Endothelial cell of umbilical vein (primary cell): ENCODE results near the gene NTRK2. TPM values are rescaled to one million over a fixed set of nuclear protein-coding genes. Genes with fewer than 3 reads are reported as not detected.
A peak's percentile ranks its signal among the peaks of the same experiment; 100 is the strongest.

ENCODE experiments used
- BruUV-seq: library from RNA; stranded (reverse); fragments of 400-500 nt; replicated peaks from 2 replicates; lab custom pipeline; 2021; lab: Mats Ljungman, UMichigan
- CTCF ChIA-PET: fragments of 300-600, 350-600 bp; sonication (Branson Sonifier 250); formaldehyde crosslinking; loops from one replicate; lab custom pipeline; 2021; ENCODE audit warnings: antibody characterized with exemption, inconsistent platforms; lab: Charles Lee
- POLR2A ChIA-PET: fragments of 300-600, 350-600 bp; sonication (Branson Sonifier 250); formaldehyde crosslinking; loops from one replicate; lab custom pipeline; 2021; ENCODE audit warnings: antibody characterized with exemption, inconsistent platforms; lab: Charles Lee
- DNase-seq: peaks from one replicate; pipeline ENCODE4 v3.0.0-alpha.2; 2011; ENCODE audit warnings: low read depth, low spot score
- FAIRE-seq: peaks from 2 replicates; lab custom pipeline; 2011; peaks lifted over from hg19 to GRCh38; lab: Jason Lieb, UNC
- H2AFZ ChIP-seq: 2 replicates; pipeline ENCODE4 v1.6.0; 2012; ENCODE audit warnings: low read depth, low read length, control low read depth, inconsistent platforms
- H3K27ac ChIP-seq: 2 replicates; pipeline ENCODE4 v1.5.1; 2011; ENCODE audit warnings: low read depth, mild to moderate bottlenecking, control low read depth, low read length, moderate library complexity; ENCODE audit not compliant: insufficient read depth
- H3K27me3 ChIP-seq, 2 experiments: 2 replicates each; pipeline versions ENCODE4 v1.6.0 to v1.6.1; 2011; ENCODE audit warnings: low read length in 2 of 2, mixed read lengths in 1 of 2; ENCODE audit not compliant: control insufficient read depth in 2 of 2, insufficient read depth in 2 of 2
- H3K36me3 ChIP-seq, 2 experiments: 2 replicates in 1 of 2; 3 replicates in 1 of 2; pipeline ENCODE4 v1.5.1; 2011; ENCODE audit warnings: low read length in 2 of 2, mild to moderate bottlenecking in 1 of 2, moderate library complexity in 1 of 2; ENCODE audit not compliant: control insufficient read depth in 2 of 2, insufficient read depth in 2 of 2; ENCODE audit errors: extremely low read depth in 1 of 2
- H3K4me1 ChIP-seq: 3 replicates; pipeline ENCODE4 v1.5.1; 2011; ENCODE audit warnings: mild to moderate bottlenecking, low read length; ENCODE audit not compliant: control insufficient read depth, insufficient read depth; ENCODE audit errors: extremely low read depth
- H3K4me2 ChIP-seq: 2 replicates; pipeline ENCODE4 v1.6.1; 2011; ENCODE audit warnings: low read length, control low read depth, mixed read lengths; ENCODE audit not compliant: insufficient read depth
- H3K4me3 ChIP-seq, 3 experiments: fragments of 200-600 bp in 1 of 3; sonication (generic), shearing (Covaris generic) in 1 of 3; replicated peaks in 1 of 3; 2 replicates each; pipeline ENCODE4 v1.5.1; 2011 to 2016; ENCODE audit warnings: control low read depth in 3 of 3, low read length in 3 of 3, mild to moderate bottlenecking in 2 of 3, inconsistent platforms in 1 of 3, low read depth in 1 of 3, moderate library complexity in 1 of 3; ENCODE audit not compliant: insufficient read depth in 1 of 3
- H3K79me2 ChIP-seq: 2 replicates; pipeline ENCODE4 v1.6.0; 2012; ENCODE audit warnings: low read length, inconsistent platforms; ENCODE audit not compliant: control insufficient read depth, insufficient read depth
- H3K9ac ChIP-seq: replicated peaks from 2 replicates; pipeline ENCODE3; 2011; ENCODE audit warnings: low read length, control low read depth; ENCODE audit not compliant: insufficient read depth; ENCODE audit errors: extremely low read depth
- H3K9me1 ChIP-seq: replicated peaks from 3 replicates; pipeline ENCODE4 v1.6.0; 2011; ENCODE audit warnings: mild to moderate bottlenecking, low read length; ENCODE audit not compliant: control insufficient read depth, insufficient read depth; ENCODE audit errors: extremely low read depth
- H3K9me3 ChIP-seq: replicated peaks from 2 replicates; pipeline ENCODE4 v1.5.1; 2012; ENCODE audit warnings: low read length, inconsistent platforms; ENCODE audit not compliant: control insufficient read depth, insufficient read depth
- H4K20me1 ChIP-seq: replicated peaks from 2 replicates; pipeline ENCODE3; 2011; ENCODE audit warnings: mild to moderate bottlenecking, low read length; ENCODE audit not compliant: control insufficient read depth, insufficient read depth; ENCODE audit errors: extremely low read depth
- FOS ChIP-seq: IDR thresholded peaks from 2 replicates; pipeline ENCODE4 v1.6.1; 2011; ENCODE audit warnings: mild to moderate bottlenecking, low read length, moderate library complexity, borderline replicate concordance; ENCODE audit not compliant: insufficient read depth
- GATA2 ChIP-seq: IDR thresholded peaks from 2 replicates; pipeline ENCODE4 v1.7.0; 2011; ENCODE audit warnings: low read depth, mild to moderate bottlenecking, moderate library complexity, mixed read lengths, low read length; ENCODE audit not compliant: insufficient read length, insufficient read depth
- JUN ChIP-seq: IDR thresholded peaks from 2 replicates; pipeline ENCODE4 v1.6.1; 2011; ENCODE audit warnings: borderline replicate concordance, low read depth; ENCODE audit not compliant: insufficient read length, insufficient read depth
- MAX ChIP-seq: IDR thresholded peaks from 2 replicates; pipeline ENCODE4 v1.6.1; 2011; ENCODE audit not compliant: insufficient read depth, insufficient read length
- MYC ChIP-seq: IDR thresholded peaks from one replicate; pipeline ENCODE4 v1.6.1; 2011; ENCODE audit warnings: mild to moderate bottlenecking, low read depth, low read length
- POLR2AphosphoS5 ChIP-seq: IDR thresholded peaks from 2 replicates; pipeline ENCODE4 v1.6.1; 2012; ENCODE audit warnings: low read depth, mild to moderate bottlenecking, control low read depth, low read length, moderate library complexity; ENCODE audit not compliant: insufficient read depth
- dilution Hi-C: fragments of 300-500 bp; cut with MboI; formaldehyde crosslinking; loops from one replicate; pipeline ENCODE4 v1.15.0; 2019; ENCODE audit warnings: low sequenced_read_pairs; ENCODE audit not compliant: extremely low pct_ligation_motif_present
- intact Hi-C: fragments of 100-400 bp; cut with micrococcal nuclease; formaldehyde crosslinking; loops from one replicate; pipeline ENCODE4 v1.10.0; 2022
- polyA plus RNA-seq, 4 experiments: library from polyadenylated mRNA; depleted of rRNA in 3 of 4; stranded (reverse) in 3 of 4; unstranded in 1 of 4; fragments of >200 nt; gene quantifications; 2 replicates each; pipeline versions ENCODE4 v1.2.1 to v1.2.3, GENCODE V29; 2011 to 2012; ENCODE audit warnings: missing spikeins in 1 of 4
- total RNA-seq: library from RNA; stranded (reverse); gene quantifications from 2 replicates; pipeline ENCODE4 v1.2.3, GENCODE V29; 2021

NTRK2 gene
- total and polyA plus RNA-seq, 2 donors (not counting 3 experiments of a cell fraction or from before 2014, with no cell fraction given): 0.01 to 0.13 TPM

- Histone ChIP-seq H3K4me1 (peaks cover 21% of the 10 kb centered on the region), H3K36me3 (no peaks in the 10 kb centered on the region), H3K27ac (peak overlapping the region; percentile 70), H3K9me3 (no peaks in the 10 kb centered on the region), H3K79me2 (no peaks in the 10 kb centered on the region), H2AFZ (peak overlapping the region; percentile 61), H3K27me3 (no peaks in the 10 kb centered on the region), H3K9ac (no peak overlapping the region), H3K4me2 (peak overlapping the region; percentile 28), H3K4me3 (no peak overlapping the region), H4K20me1 (no peaks in the 10 kb centered on the region), H3K9me1 (no peaks in the 10 kb centered on the region)
- DNase-seq (peak; percentile 90), FAIRE-seq (peak; percentile 93)
- intact Hi-C loops (loop anchor here (1.0 kb wide), 1 partner anchor 11 kb away; no protein-coding TSS in a partner anchor), dilution Hi-C loops (no loop called here)
- POLR2A ChIA-PET: no interaction called here
- BruUV-seq: no TSS peak
- TF ChIP-seq MYC (no peak), JUN (peak; percentile 41), GATA2 (peak; percentile 84), MAX (no peak), FOS (peak; percentile 62)
- CTCF ChIA-PET: interaction anchor here (0.6 to 1.5 kb wide), 4 partner anchors 10 to 1193 kb away, joined by 3 to 6 read pairs (median 4); no protein-coding TSS in a partner anchor
Measured at GRCh38 chr9:84862810-84863287, 193.3 kb downstream of the NTRK2 start.

- H3K79me2 ChIP-seq: no peaks in the 10 kb centered on the region
- DNase-seq (no peak), FAIRE-seq (no peak)
- no peak overlapping the region for H3K27ac ChIP-seq
- BruUV-seq: no TSS peak
- H3K9me3 ChIP-seq: no peaks in the 10 kb centered on the region
- ChIA-PET POLR2A (no interaction called here), CTCF (interaction anchor here (0.6 to 1.5 kb wide), 4 partner anchors 11 to 1193 kb away, joined by 3 to 6 read pairs (median 4); no protein-coding TSS in a partner anchor)
- peaks cover 21% of the 10 kb centered on the region for H3K4me1 ChIP-seq
- intact Hi-C loops (loop anchor here (1.0 kb wide), 1 partner anchor 11 kb away; no protein-coding TSS in a partner anchor), dilution Hi-C loops (no loop called here)
- H4K20me1 ChIP-seq: no peaks in the 10 kb centered on the region
- H2AFZ ChIP-seq: no peak overlapping the region
- no peak overlapping the region for H3K4me3 ChIP-seq
- H3K27me3 ChIP-seq: no peaks in the 10 kb centered on the region
- no peak overlapping the region for H3K4me2 ChIP-seq
- TF ChIP-seq POLR2AphosphoS5 (no peak), JUN (no peak)
- H3K9ac ChIP-seq: no peak overlapping the region
- no peaks in the 10 kb centered on the region for H3K36me3 ChIP-seq
- H3K9me1 ChIP-seq: no peaks in the 10 kb centered on the region
Measured at GRCh38 chr9:84863372-84863771, 193.8 kb downstream of the NTRK2 start.
